ENCODE results near the gene BGN. TPM values are rescaled to one million over a fixed set of nuclear protein-coding genes. Genes with fewer than 3 reads are reported as not detected.

The BGN gene
- total RNA-seq, 1 experiment from 2014 or later = 1.2 TPM

DNA sequence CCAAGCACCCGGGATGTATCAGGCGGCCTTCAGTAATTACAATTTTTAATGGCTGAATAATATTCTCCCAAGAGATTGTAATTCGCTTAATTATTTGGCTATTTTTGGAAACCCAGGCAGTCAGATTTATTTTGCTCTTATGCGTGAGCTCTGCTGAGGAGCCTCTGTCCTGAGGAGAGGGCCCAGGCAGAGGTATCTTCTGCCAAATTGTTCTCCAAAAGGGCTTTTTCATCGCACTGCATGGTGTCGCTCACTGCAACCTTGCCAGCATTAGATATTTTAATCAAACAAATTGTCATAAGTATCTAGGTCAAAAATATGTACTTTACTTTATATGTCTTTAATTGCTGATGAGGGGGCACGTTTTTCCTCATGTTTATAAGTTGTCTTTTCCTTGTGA is 28.5 kb downstream of the BGN start:
- Histone ChIP-seq H2BK20ac (ENCODE audit: low read depth, low read length, poor library complexity, severe bottlenecking) (no peak overlapping the region), H2BK120ac (ENCODE audit: low read depth, low read length, poor library complexity, severe bottlenecking) (no peak overlapping the region), H3K9ac (ENCODE audit: extremely low read depth, insufficient read length, low read length) (no peak overlapping the region), H3K23ac (ENCODE audit: insufficient read length, low read depth, low read length) (no peak overlapping the region), H2BK15ac (ENCODE audit: low read depth, low read length) (no peak overlapping the region), H3K27me3 (ENCODE audit: insufficient read depth, low read length) (peaks cover 10% of the 10 kb centered on the region; the same call in 1 of the 2 replicates), H4K5ac (ENCODE audit: insufficient read length, low read depth, low read length) (no peak overlapping the region), H3K56ac (ENCODE audit: insufficient read length, low read depth, low read length) (no peak overlapping the region), H2BK5ac (ENCODE audit: insufficient read length, low read length) (no peak overlapping the region), H3K4ac (ENCODE audit: low read depth, low read length) (no peak overlapping the region), H3K4me1 (ENCODE audit: insufficient read depth, low read length) (no peaks in the 10 kb centered on the region), H3K27ac (ENCODE audit: insufficient read length, low read depth, low read length) (no peak overlapping the region), H3K79me1 (ENCODE audit: insufficient read depth, low read depth, low read length, poor library complexity, severe bottlenecking) (no peaks in the 10 kb centered on the region), H4K91ac (ENCODE audit: insufficient read length, low read depth, low read length) (no peak overlapping the region), H3K4me2 (ENCODE audit: insufficient read depth, insufficient read length, low read length) (no peak overlapping the region), H3K18ac (ENCODE audit: insufficient read length, low read depth, low read length) (no peak overlapping the region), H3K14ac (ENCODE audit: insufficient read depth, low read length) (no peak overlapping the region), H2BK12ac (ENCODE audit: insufficient read length, low read depth, low read length) (no peak overlapping the region), H4K20me1 (ENCODE audit: control insufficient read depth, insufficient read depth, insufficient read length) (no peaks in the 10 kb centered on the region), H3K79me2 (ENCODE audit: insufficient read depth, low read length) (no peaks in the 10 kb centered on the region), H4K8ac (replicated peaks; ENCODE audit: insufficient read length, low read depth, low read length) (no peak overlapping the region), H2AK5ac (ENCODE audit: insufficient read length, low read length) (no peak overlapping the region), H2AFZ (ENCODE audit: low read length) (no peak overlapping the region), H3K23me2 (ENCODE audit: insufficient read length, low read depth, low read length, poor library complexity, severe bottlenecking) (peaks cover 2% of the 10 kb centered on the region), H3T11ph (ENCODE audit: low read length) (no peak overlapping the region), H3K9me3 (ENCODE audit: control insufficient read depth, low read depth, low read length) (peaks cover 57% of the 10 kb centered on the region)
- H3K4me1 Mint-ChIP-seq = 0 out of 4 replicates have a peak, but pooled peaks cover 0 to 3% of the 10 kb centered on the region in 2 experiments
- H3K9me3 Mint-ChIP-seq = peaks cover 65 to 66% of the 10 kb centered on the region in 2 experiments
- H3K4me3 Mint-ChIP-seq = no peak overlapping the region
- no peak overlapping the region for H3K27ac Mint-ChIP-seq
- peaks cover 0 to 9% (median 5%) of the 10 kb centered on the region in 3 experiments; a peak in 4 of 7 replicates for H3K36me3 Mint-ChIP-seq (ENCODE audit: insufficient read depth in 1 of 3, low read depth in 3 of 3)
- no peak for TF ChIP-seq CTCF (conservative IDR thresholded peaks at IDR 0.05)
- peaks cover 43% of the 10 kb centered on the region for H3K27me3 Mint-ChIP-seq (ENCODE audit: low read depth)
- no peak for DNase-seq
- no CpG with 5 or more reads among the region's 7 CpGs for WGBS (ENCODE audit: extremely low coverage, insufficient read length, low lambda C conversion rate)
